Prostate gland (tissue), 2 donors: ENCODE data around the gene STOML3. TPM values are rescaled to one million over a fixed set of nuclear protein-coding genes. Genes with fewer than 3 reads are reported as not detected.

ENCODE experiments used
- DNase-seq: peaks from one replicate; pipeline ENCODE4 v3.0.0-alpha.2; 2019; ENCODE audit warnings: low spot score
- H3K27ac ChIP-seq, 2 donors: fragments of 200-600 bp; sonication (generic); 2 replicates each; pipeline ENCODE4 v1.5.1; 2017 to 2019
- H3K27me3 ChIP-seq: fragments of 200-600 bp; sonication (generic); replicated peaks from 2 replicates; pipeline ENCODE4 v1.5.1; 2019; ENCODE audit not compliant: insufficient read depth
- H3K36me3 ChIP-seq, 2 donors: fragments of 200-600 bp; sonication (generic); 1 replicate in 1 of 2; 2 replicates in 1 of 2; pipeline versions ENCODE4 v1.5.1 to v1.8.1; 2017 to 2019
- H3K4me1 ChIP-seq: fragments of 200-600 bp; sonication (generic); replicated peaks from 2 replicates; pipeline ENCODE4 v1.5.1; 2019
- H3K4me3 ChIP-seq, 2 donors: fragments of 200-600 bp; sonication (generic); 2 replicates each; pipeline ENCODE4 v1.5.1; 2017 to 2019
- H3K9me3 ChIP-seq: fragments of 200-600 bp; sonication (generic); 2 replicates; pipeline ENCODE4 v1.5.1; 2017
- CTCF ChIP-seq, 4 experiments: fragments of 200-600 bp in 2 of 4; fragments of 450-650 bp in 2 of 4; sonication (generic) in 2 of 4; IDR thresholded peaks; 1 replicate in 3 of 4; 2 replicates in 1 of 4; pipeline ENCODE4 v1.5.1; 2016 to 2019; ENCODE audit warnings: antibody characterized with exemption in 4 of 4, mild to moderate bottlenecking in 2 of 4, moderate library complexity in 2 of 4
- POLR2A ChIP-seq: fragments of 450-650 bp; IDR thresholded peaks from one replicate; pipeline ENCODE4 v1.6.1; 2016; ENCODE audit warnings: antibody characterized with exemption, mild to moderate bottlenecking
- POLR2AphosphoS5 ChIP-seq: sonication (generic); formaldehyde crosslinking; IDR thresholded peaks from one replicate; pipeline ENCODE4 v1.6.1; 2017; ENCODE audit warnings: antibody characterized with exemption
- WGBS: methylation state at CpG from one replicate; pipeline ENCODE4 v1.1.5; 2018; 5-methylcytosine and 5-hydroxymethylcytosine counted together
- intact Hi-C: fragments of 100-400 bp; cut with DNase I; formaldehyde crosslinking; loops from one replicate; pipeline ENCODE4 v1.14.2; 2022
- total RNA-seq, 2 donors: library from RNA; depleted of rRNA; stranded (reverse); fragments of >200 nt; gene quantifications; one replicate each; pipeline ENCODE4 v1.1.0, GENCODE V29; 2016

Gene STOML3
- total RNA-seq, 2 donors from 2014 or later: not detected

GRCh38 chr13:38981096-38981495 is 9.5 kb downstream of the STOML3 start:
- no peak for DNase-seq

GRCh38 chr13:38980750-38981078 is 9.9 kb downstream of the STOML3 start:
- TF ChIP-seq POLR2AphosphoS5 (no peak), CTCF (IDR thresholded peaks at IDR 0.05) (no peak), POLR2A (no peak)
- Histone ChIP-seq H3K4me1 (no peaks in the 10 kb centered on the region), H3K9me3 (no peaks in the 10 kb centered on the region), H3K27me3 (no peaks in the 10 kb centered on the region), H3K36me3 (no peaks in the 10 kb centered on the region), H3K4me3 (no peak overlapping the region), H3K27ac (no peak overlapping the region)
- WGBS: 34% methylated on average over 2 of the region's 2 CpGs
- intact Hi-C loops: no loop called here
- no peak for DNase-seq

More at GRCh38 chr13:38981096-38981495, 9.5 kb downstream of the STOML3 start:
- WGBS: 64% methylated on average over 2 of the region's 2 CpGs
- TF ChIP-seq CTCF (IDR thresholded peaks at IDR 0.05) (no peak), POLR2AphosphoS5 (no peak)
- Histone ChIP-seq H3K4me3 (no peak overlapping the region), H3K9me3 (no peaks in the 10 kb centered on the region), H3K36me3 (no peaks in the 10 kb centered on the region), H3K4me1 (no peaks in the 10 kb centered on the region), H3K27ac (no peak overlapping the region), H3K27me3 (no peaks in the 10 kb centered on the region)
- intact Hi-C loops: no loop called here

GRCh38 chr13:38979891-38980749 is 10.5 kb downstream of the STOML3 start:
- 58% methylated on average over 9 of the region's 9 CpGs for WGBS
- Histone ChIP-seq H3K4me3 (no peak overlapping the region), H3K27ac (no peak overlapping the region), H3K36me3 (no peaks in the 10 kb centered on the region), H3K27me3 (no peaks in the 10 kb centered on the region), H3K4me1 (no peaks in the 10 kb centered on the region), H3K9me3 (no peaks in the 10 kb centered on the region)
- TF ChIP-seq CTCF (IDR thresholded peaks at IDR 0.05) (no peak), POLR2A (no peak), POLR2AphosphoS5 (no peak)
- DNase-seq: no peak
- intact Hi-C loops: no loop called here

GRCh38 chr13:38970380-38971051 is 20.1 kb downstream of the STOML3 start:
- WGBS: 96% methylated on average over 4 of the region's 4 CpGs
- Histone ChIP-seq H3K36me3 (no peaks in the 10 kb centered on the region), H3K27me3 (no peaks in the 10 kb centered on the region), H3K27ac (no peak overlapping the region), H3K4me3 (no peak overlapping the region), H3K4me1 (no peaks in the 10 kb centered on the region), H3K9me3 (no peaks in the 10 kb centered on the region)
- no peak for DNase-seq
- no peak for TF ChIP-seq CTCF (IDR thresholded peaks at IDR 0.05)
- TF ChIP-seq POLR2A: no peak
- TF ChIP-seq POLR2AphosphoS5: no peak
- intact Hi-C loops: no loop called here
